CMK (cell line): ENCODE data around the gene ABLIM1.

Source experiments
- DNase-seq: peaks from one replicate; pipeline ENCODE4 v3.0.0-alpha.2; 2010; ENCODE audit warnings: low read depth

The ABLIM1 gene

GRCh38 chr10:114518401-114519305 is 139.4 kb downstream of the ABLIM1 start:
- no peak for DNase-seq

- DNase-seq, result no peak
Observed at GRCh38 chr10:114517368-114518250, 140.5 kb downstream of the ABLIM1 start.

- DNase-seq, result no peak
Observed at GRCh38 chr10:114516356-114516755, 141.7 kb downstream of the ABLIM1 start.

- no peak for DNase-seq
Observed at GRCh38 chr10:114515298-114515914, 142.7 kb downstream of the ABLIM1 start.

DNA sequence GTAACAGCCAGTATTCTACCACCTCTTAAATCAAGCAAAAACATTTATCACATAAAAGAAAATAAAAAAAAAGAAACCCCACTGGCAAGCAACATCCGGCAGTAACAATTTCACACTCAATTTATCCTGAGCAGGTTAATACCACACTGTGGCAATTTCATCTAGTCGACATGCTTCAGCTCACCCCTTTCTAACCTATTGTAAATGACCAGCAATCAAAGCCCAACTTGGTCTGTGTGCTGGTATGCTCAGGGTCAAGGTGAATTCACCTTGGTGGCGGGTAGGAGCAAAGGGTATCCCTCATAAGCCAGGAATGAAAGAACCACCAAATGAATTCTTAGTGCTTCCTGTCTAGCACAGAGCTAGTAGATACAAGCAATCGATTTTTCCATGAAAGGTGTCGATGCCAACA is 144.7 kb downstream of the ABLIM1 start:
- DNase-seq, result no peak

DNA sequence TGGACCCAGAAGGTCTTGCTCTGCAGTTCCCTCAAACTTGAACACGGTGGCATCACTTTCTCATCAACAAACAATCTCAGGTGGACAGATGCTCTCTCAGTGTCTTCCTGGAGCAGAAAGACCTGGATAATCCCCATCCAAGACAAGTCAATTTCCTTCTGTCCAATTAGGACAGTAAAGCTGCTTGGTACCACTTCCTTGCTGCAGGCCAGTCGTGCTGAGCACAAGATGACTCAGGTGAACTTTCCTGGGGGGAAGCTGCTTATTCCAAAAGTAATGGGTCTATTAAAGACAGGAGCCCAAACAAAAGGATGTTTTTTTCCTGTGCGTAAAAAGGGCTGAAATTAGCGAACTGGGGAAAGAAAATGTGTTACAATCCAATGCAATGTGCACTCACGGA is 146.2 kb downstream of the ABLIM1 start:
- DNase-seq, result no peak

- no peak for DNase-seq
Observed at GRCh38 chr10:114508376-114508775, 149.7 kb downstream of the ABLIM1 start.

DNA sequence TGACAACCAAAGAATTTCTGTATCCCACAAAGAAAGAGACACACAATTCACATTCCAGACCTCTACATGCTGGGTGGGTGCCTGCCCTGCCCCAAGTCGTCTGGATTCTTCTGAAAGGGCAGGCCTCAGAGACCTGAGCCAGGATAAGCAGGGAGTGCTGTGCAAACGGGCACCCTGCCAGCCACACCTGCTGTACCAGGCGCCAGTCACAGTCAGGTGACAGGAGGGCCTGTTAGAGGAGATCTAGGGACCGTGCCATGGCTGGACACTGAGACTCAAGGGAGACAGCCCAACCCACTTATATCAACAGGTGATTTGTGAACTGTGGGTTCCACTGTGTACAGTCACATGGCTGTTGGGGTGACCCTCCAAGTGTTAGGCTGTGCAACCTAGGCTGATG is 150.6 kb downstream of the ABLIM1 start:
- no peak for DNase-seq

GRCh38 chr10:114506871-114507385 is 151.1 kb downstream of the ABLIM1 start:
- no peak for DNase-seq

DNA sequence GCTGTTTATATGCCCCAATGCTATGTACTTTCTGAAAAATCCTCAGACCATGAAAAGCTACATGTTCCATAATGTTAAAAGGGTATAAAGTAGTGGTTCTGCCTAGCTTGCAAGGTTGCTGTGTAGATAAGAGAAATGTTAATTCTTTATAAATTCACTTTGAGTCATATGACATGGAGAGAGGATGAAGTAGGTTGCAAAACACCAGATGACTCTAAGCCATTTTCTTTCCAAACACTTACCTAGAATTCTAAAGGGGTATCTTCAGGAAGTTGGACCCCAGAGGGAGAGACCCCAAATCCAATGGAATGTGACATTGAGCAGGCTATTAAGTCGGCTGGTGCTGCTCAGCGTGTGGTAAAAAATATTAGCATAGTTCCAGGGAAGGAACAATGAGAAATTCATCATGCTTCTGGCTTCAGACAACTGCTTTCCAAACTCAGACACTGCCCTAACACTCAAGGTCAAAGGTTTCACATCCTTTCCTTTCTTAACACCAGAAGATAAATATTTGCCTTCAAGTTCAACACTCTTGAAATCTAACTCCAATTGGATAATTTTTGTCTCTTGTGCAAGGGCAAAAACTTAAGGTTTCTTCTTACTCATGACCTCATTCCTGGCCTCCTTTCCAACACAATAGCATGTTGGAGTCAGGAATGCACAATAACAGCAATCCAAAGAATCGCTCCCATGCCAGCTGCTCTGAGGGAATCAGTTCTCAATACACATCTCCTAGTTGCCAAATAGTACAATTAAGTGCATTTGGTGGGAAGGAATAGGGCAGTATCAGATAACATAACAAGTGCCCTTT is 153.1 kb downstream of the ABLIM1 start:
- no peak for DNase-seq

DNA sequence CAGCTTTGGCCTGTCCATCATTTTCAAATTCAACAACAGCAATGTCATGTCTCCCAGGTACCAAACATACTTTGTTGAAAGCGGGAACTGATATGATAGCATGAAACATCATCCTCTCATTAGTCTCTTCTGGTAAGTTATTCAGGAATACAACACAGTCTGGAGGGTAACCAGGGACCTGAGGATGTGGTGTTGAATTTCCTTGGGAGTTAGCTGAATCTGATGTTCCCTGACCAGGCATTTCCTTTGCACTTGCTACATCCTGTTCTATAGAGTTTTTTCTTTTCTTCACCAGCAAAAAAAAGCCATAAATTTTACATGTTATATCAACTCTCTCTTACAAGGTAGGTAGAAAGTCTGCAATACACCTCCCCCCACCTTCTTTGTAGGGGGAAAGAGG is 156.0 kb downstream of the ABLIM1 start:
- no peak for DNase-seq

GRCh38 chr10:114501650-114502049 is 156.4 kb downstream of the ABLIM1 start:
- DNase-seq, result no peak

DNA sequence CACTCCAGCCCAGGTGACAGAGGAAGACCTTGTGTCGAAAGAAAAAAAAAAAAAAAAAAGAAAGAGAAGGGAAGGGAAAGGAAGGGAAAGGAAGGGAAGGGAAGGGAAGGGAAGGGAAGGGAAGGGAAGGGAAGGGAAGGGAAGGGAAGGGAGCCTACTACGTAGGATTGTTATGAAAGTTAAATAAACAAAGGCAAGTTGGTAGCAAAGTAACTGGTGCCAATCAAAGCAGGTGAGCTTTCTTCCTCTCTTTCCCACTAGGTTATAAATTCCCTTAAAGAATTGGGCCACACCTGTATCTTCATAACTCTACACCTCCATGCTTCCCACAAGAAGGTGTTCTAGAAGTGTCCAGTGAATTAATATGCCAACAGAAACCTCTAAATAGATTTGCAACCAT is 157.4 kb downstream of the ABLIM1 start:
- DNase-seq, result no peak

DNA sequence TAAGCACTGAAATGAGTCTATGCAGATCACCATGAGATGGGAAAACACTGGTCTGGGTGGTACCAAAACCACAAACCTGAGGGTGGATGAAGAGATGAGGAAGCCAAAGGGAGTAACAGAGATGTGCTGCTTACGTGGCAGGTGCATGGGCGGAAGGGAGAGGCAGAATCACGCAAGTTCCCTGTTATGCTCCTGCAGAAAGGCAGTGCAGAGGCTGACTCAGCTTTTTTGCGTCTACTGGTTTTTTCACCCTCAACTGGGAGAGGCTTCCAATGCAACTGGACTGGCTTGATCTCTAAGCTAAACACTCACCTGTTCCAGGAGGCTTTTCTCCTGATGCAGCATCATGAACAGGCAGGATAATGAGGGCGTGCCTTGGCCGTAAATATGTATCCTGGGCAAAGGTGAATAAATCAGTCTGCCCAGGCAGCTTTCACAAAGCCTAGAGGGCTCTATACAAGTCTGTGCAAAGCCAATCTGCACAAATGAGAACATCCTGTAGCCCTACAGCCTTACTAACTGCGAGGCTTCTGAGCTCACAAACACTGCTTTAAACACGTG is 158.4 kb downstream of the ABLIM1 start:
- DNase-seq, result no peak

GRCh38 chr10:114499116-114499515 is 159.0 kb downstream of the ABLIM1 start:
- DNase-seq, result no peak

DNA sequence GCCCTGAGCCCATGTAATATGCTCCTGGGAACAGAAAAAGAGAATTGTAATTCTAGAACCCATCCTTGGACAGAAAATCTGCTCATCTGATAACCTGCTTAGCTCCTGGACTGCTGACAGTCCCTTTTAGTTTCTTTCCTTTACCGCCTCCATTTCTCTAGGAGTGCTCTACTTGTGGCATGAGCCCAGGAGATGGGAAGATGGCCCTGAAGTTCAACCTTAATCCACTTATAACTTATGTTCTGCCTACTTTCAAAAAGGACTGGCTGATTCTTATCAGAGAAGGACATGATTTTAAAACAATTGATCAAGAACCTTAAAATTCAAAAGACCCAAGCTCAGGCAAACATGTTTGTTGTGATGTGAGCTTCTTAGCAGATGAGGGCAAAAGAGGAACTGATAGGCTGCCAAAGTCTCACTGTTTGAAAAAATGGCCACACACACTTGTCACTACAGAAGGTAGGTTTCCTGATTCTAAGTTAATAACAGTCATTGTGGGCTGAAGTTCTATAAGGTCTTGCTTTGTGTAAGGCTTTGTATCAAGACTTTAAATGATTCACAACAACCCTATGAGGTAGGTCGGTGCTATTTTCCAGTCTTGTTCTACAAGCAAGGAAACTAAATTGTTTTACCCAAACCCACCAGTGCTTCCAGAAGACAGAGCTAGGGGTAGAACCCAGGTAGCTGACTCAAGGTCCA is 159.5 kb downstream of the ABLIM1 start:
- DNase-seq, result no peak

- DNase-seq, result no peak
Observed at GRCh38 chr10:114495303-114495702, 162.8 kb downstream of the ABLIM1 start.

- no peak for DNase-seq
Observed at GRCh38 chr10:114492351-114493037, 165.6 kb downstream of the ABLIM1 start.

GRCh38 chr10:114491933-114492332 is 166.1 kb downstream of the ABLIM1 start:
- DNase-seq, result no peak

DNA sequence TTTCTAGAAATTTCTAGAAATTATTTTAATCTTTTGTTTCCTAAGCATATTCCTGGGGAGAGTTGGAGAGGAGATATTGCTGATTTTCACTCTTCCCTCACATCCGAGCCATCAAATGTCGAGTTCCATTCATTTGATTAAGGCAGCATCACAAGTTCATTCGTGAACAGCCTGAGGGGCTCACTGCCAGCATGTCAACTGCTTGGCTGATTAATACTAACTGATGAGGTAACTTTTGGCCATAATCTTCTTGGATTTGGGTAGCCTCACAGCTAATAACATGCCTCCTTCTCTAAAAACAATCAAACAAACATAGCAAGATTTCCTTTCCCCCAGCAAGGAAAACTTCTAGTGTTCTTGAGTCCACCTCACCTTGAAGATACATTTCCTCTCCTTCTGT is 166.7 kb downstream of the ABLIM1 start:
- no peak for DNase-seq
